ENCODE measurements around the gene LARGE2.

DNA sequence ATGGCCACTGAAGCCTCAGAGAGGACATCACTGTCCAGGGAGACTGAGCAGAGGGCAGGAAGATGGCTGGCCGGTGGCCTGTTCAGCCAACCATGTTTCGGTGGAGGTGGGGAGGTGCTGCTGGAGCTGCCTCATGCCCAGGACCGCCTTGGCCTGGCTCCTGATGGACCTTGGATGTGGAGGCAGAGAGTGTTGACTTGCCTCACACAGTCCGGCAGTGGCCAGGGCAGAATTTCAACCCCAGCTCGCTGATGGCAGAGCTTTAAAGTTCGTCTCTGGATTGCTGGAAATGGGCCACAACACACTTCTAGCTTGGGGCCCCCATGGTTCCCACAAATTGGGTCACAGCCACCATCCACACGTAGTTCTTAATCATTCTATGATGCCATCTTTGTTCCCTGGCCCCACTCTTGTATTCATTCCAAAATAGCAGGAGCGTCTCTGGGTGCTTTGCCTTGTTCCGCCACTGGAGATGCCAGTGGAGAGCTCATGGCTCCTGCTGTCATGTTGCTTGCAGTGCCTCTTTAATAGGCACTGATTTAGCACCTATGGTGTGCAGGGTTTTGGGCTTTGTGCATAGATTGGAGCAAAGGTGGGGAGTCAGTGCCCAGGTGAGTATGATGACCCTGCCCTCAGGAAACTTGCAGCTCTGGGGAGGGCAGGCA lies 31.4 kb upstream of the LARGE2 start:
- no peak for TF ChIP-seq JUNB (IDR thresholded peaks at IDR 0.05; ENCODE audit: unreplicated experiment)
- TF ChIP-seq, protein P1, sequence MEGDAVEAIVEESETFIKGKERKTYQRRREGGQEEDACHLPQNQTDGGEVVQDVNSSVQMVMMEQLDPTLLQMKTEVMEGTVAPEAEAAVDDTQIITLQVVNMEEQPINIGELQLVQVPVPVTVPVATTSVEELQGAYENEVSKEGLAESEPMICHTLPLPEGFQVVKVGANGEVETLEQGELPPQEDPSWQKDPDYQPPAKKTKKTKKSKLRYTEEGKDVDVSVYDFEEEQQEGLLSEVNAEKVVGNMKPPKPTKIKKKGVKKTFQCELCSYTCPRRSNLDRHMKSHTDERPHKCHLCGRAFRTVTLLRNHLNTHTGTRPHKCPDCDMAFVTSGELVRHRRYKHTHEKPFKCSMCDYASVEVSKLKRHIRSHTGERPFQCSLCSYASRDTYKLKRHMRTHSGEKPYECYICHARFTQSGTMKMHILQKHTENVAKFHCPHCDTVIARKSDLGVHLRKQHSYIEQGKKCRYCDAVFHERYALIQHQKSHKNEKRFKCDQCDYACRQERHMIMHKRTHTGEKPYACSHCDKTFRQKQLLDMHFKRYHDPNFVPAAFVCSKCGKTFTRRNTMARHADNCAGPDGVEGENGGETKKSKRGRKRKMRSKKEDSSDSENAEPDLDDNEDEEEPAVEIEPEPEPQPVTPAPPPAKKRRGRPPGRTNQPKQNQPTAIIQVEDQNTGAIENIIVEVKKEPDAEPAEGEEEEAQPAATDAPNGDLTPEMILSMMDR (conservative IDR thresholded peaks at IDR 0.05; ENCODE audit: low read depth in 2 of 2), result no peak; a peak in 1 of 4 replicates
- no peak for TF ChIP-seq EZH2 (IDR thresholded peaks at IDR 0.05; ENCODE audit: low read depth, unreplicated experiment)
- TF ChIP-seq POLR2AphosphoS5 (IDR thresholded peaks at IDR 0.05; ENCODE audit: low read depth), result no peak
- TF ChIP-seq, protein P2, sequence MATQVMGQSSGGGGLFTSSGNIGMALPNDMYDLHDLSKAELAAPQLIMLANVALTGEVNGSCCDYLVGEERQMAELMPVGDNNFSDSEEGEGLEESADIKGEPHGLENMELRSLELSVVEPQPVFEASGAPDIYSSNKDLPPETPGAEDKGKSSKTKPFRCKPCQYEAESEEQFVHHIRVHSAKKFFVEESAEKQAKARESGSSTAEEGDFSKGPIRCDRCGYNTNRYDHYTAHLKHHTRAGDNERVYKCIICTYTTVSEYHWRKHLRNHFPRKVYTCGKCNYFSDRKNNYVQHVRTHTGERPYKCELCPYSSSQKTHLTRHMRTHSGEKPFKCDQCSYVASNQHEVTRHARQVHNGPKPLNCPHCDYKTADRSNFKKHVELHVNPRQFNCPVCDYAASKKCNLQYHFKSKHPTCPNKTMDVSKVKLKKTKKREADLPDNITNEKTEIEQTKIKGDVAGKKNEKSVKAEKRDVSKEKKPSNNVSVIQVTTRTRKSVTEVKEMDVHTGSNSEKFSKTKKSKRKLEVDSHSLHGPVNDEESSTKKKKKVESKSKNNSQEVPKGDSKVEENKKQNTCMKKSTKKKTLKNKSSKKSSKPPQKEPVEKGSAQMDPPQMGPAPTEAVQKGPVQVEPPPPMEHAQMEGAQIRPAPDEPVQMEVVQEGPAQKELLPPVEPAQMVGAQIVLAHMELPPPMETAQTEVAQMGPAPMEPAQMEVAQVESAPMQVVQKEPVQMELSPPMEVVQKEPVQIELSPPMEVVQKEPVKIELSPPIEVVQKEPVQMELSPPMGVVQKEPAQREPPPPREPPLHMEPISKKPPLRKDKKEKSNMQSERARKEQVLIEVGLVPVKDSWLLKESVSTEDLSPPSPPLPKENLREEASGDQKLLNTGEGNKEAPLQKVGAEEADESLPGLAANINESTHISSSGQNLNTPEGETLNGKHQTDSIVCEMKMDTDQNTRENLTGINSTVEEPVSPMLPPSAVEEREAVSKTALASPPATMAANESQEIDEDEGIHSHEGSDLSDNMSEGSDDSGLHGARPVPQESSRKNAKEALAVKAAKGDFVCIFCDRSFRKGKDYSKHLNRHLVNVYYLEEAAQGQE (IDR thresholded peaks at IDR 0.05; ENCODE audit: unreplicated experiment), result no peak
